SK-N-SH (cell line): Measurements from ENCODE around the gene CIROP. TPM values are rescaled to one million over a fixed set of nuclear protein-coding genes. Genes with fewer than 3 reads are reported as not detected.

Experiments used
- CTCF ChIA-PET: fragments of 300-600, 350-600 bp; formaldehyde crosslinking; extraction: SDS; loops from one replicate; lab custom pipeline; 2021; lab: Yijun Ruan, JAX
- POLR2A ChIA-PET: fragments of 350-600 bp; sonication (Branson Sonifier 250); formaldehyde crosslinking; extraction: SDS; loops from one replicate; lab custom pipeline; 2020; ENCODE audit warnings: antibody characterized with exemption, inconsistent platforms; lab: Yijun Ruan, JAX
- DNase-seq: peaks from one replicate; pipeline ENCODE4 v3.0.0; 2012
- H2AFZ ChIP-seq: fragments of 200-600 bp; sonication (generic); 2 replicates; pipeline ENCODE4 v1.8.1; 2016; ENCODE audit warnings: antibody characterized with exemption, mild to moderate bottlenecking, low read depth
- H3F3A ChIP-seq: fragments of 200-600 bp; sonication (generic); replicated peaks from 2 replicates; pipeline ENCODE3; 2016; ENCODE audit warnings: antibody characterized with exemption, mild to moderate bottlenecking; ENCODE audit not compliant: insufficient read depth
- H3K27ac ChIP-seq, 2 experiments: fragments of 200-500 bp in 1 of 2; fragments of 200-600 bp in 1 of 2; sonication (Bioruptor generic) in 1 of 2; sonication (generic), shearing (Covaris generic) in 1 of 2; 2 replicates each; pipeline versions ENCODE4 v1.5.1 to v1.6.1; 2014 to 2016; ENCODE audit warnings: low read depth in 2 of 2, inconsistent platforms in 1 of 2, low read length in 1 of 2, mild to moderate bottlenecking in 1 of 2, mixed read lengths in 1 of 2
- H3K27me3 ChIP-seq: fragments of 200-600 bp; sonication (generic), shearing (Covaris generic); 2 replicates; pipeline ENCODE4 v1.6.1; 2016; ENCODE audit warnings: mixed run types; ENCODE audit not compliant: insufficient read depth
- H3K36me3 ChIP-seq, 2 experiments: fragments of 200-500 bp in 1 of 2; fragments of 200-600 bp in 1 of 2; sonication (Bioruptor generic) in 1 of 2; sonication (generic) in 1 of 2; replicated peaks in 1 of 2; 2 replicates each; pipeline versions ENCODE3 to v1.5.1; 2014 to 2016; ENCODE audit warnings: low read length in 1 of 2, mild to moderate bottlenecking in 1 of 2; ENCODE audit not compliant: insufficient read depth in 2 of 2, control insufficient read depth in 1 of 2
- H3K4me1 ChIP-seq, 2 experiments: fragments of 200-500 bp in 1 of 2; fragments of 200-600 bp in 1 of 2; sonication (Bioruptor generic) in 1 of 2; sonication (generic), shearing (Covaris generic) in 1 of 2; 2 replicates each; pipeline versions ENCODE4 v1.5.1 to v1.6.1; 2014 to 2016; ENCODE audit warnings: low read depth in 1 of 2, low read length in 1 of 2, mixed run types in 1 of 2; ENCODE audit not compliant: insufficient read depth in 2 of 2, control insufficient read depth in 1 of 2
- H3K4me2 ChIP-seq: fragments of 200-600 bp; sonication (generic), shearing (Covaris generic); 2 replicates; pipeline ENCODE4 v1.6.1; 2017; ENCODE audit warnings: mixed run types
- H3K4me3 ChIP-seq, 2 experiments: fragments of 200-500 bp in 1 of 2; fragments of 200-600 bp in 1 of 2; sonication (Bioruptor generic) in 1 of 2; sonication (generic), shearing (Covaris generic) in 1 of 2; 2 replicates each; pipeline versions ENCODE4 v1.5.1 to v1.8.1; 2014 to 2016; ENCODE audit warnings: low read depth in 2 of 2, inconsistent platforms in 1 of 2, low read length in 1 of 2, mild to moderate bottlenecking in 1 of 2, mixed read lengths in 1 of 2, moderate library complexity in 1 of 2
- H3K79me2 ChIP-seq: fragments of 200-600 bp; sonication (generic); 2 replicates; pipeline ENCODE4 v1.8.1; 2017; ENCODE audit warnings: mild to moderate bottlenecking; ENCODE audit not compliant: insufficient read depth
- H3K9ac ChIP-seq: fragments of 200-600 bp; sonication (generic); 2 replicates; pipeline ENCODE4 v1.6.1; 2017; ENCODE audit warnings: mixed run types
- H3K9me2 ChIP-seq: fragments of 200-600 bp; sonication (generic); 2 replicates; pipeline ENCODE4 v1.6.1; 2017; ENCODE audit warnings: mixed run types
- H3K9me3 ChIP-seq: fragments of 200-600 bp; sonication (generic); 2 replicates; pipeline ENCODE4 v1.6.1; 2017; ENCODE audit warnings: mixed run types, mild to moderate bottlenecking, moderate library complexity
- H4K20me1 ChIP-seq: fragments of 200-600 bp; sonication (generic); 2 replicates; pipeline ENCODE4 v1.6.1; 2017; ENCODE audit warnings: mild to moderate bottlenecking, mixed run types; ENCODE audit not compliant: insufficient read depth
- CHD2 ChIP-seq: fragments of 150-350 bp; IDR thresholded peaks from 2 replicates; pipeline ENCODE4 v1.6.1; 2018; ENCODE audit warnings: low read length; ENCODE audit not compliant: partially characterized antibody
- EP300 ChIP-seq, 2 experiments: IDR thresholded peaks; 2 replicates each; pipeline versions ENCODE4 v1.4.0 to v1.6.1; 2012; ENCODE audit warnings: borderline replicate concordance in 1 of 2, low read depth in 1 of 2, low read length in 1 of 2
- EZH2phosphoT487 ChIP-seq: fragments of 200-600 bp; sonication (generic); IDR thresholded peaks from 2 replicates; pipeline ENCODE4 v1.6.1; 2017; ENCODE audit warnings: low read depth, mixed run types, mild to moderate bottlenecking, antibody characterized with exemption, moderate library complexity, borderline replicate concordance
- FOXJ3 ChIP-seq: sonication (generic); formaldehyde crosslinking; IDR thresholded peaks from 2 replicates; pipeline ENCODE4 v1.5.1; 2020; ENCODE audit warnings: mild to moderate bottlenecking, missing genetic modification reagents
- MAX ChIP-seq: IDR thresholded peaks from 2 replicates; pipeline ENCODE4 v1.4.0; 2012; ENCODE audit warnings: low read depth
- MEF2A ChIP-seq: IDR thresholded peaks from 2 replicates; pipeline ENCODE4 v1.4.0; 2012; ENCODE audit warnings: low read depth, borderline replicate concordance
- MXI1 ChIP-seq: IDR thresholded peaks from 2 replicates; pipeline ENCODE4 v1.6.1; 2012; ENCODE audit warnings: mild to moderate bottlenecking, low read depth, low read length, improper control_type of control experiment
- NRF1 ChIP-seq: IDR thresholded peaks from 2 replicates; pipeline ENCODE4 v1.6.1; 2012; ENCODE audit warnings: low read depth, mild to moderate bottlenecking, low read length
- PBX3 ChIP-seq: IDR thresholded peaks from 2 replicates; pipeline ENCODE4; 2012
- RCOR1 ChIP-seq: fragments of 150-350 bp; IDR thresholded peaks from 2 replicates; pipeline ENCODE4 v1.6.1; 2017; ENCODE audit warnings: antibody characterized with exemption, low read length
- RXRA ChIP-seq: IDR thresholded peaks from 2 replicates; pipeline ENCODE4 v1.4.0; 2012; ENCODE audit warnings: low read depth, mild to moderate bottlenecking, borderline replicate concordance
- SMC3 ChIP-seq: IDR thresholded peaks from 2 replicates; pipeline ENCODE4 v1.6.1; 2012; ENCODE audit warnings: low read depth, low read length, improper control_type of control experiment
- TAF1 ChIP-seq: IDR thresholded peaks from 2 replicates; pipeline ENCODE4 v1.6.1; 2012; ENCODE audit warnings: low read depth, mild to moderate bottlenecking, low read length, moderate library complexity, borderline replicate concordance
- TCF12 ChIP-seq: IDR thresholded peaks from 2 replicates; pipeline ENCODE4 v1.4.0; 2012
- TEAD4 ChIP-seq: IDR thresholded peaks from 2 replicates; pipeline ENCODE4 v1.4.0; 2012; ENCODE audit warnings: mild to moderate bottlenecking, borderline replicate concordance; ENCODE audit not compliant: insufficient read depth
- USF2 ChIP-seq: fragments of 150-350 bp; IDR thresholded peaks from 2 replicates; pipeline ENCODE4 v1.6.1; 2017; ENCODE audit warnings: antibody characterized with exemption, low read length, low read depth, borderline replicate concordance
- WGBS: methylation state at CpG from one replicate; pipeline ENCODE4 v1.1.6; 2017; ENCODE audit warnings: low lambda C conversion rate; 5-methylcytosine and 5-hydroxymethylcytosine counted together
- polyA plus RNA-seq, 3 experiments: library from polyadenylated mRNA; depleted of rRNA; stranded (reverse); fragments of >200 nt; gene quantifications; 2 replicates each; pipeline ENCODE4 v1.2.3, GENCODE V29; 2012

CIROP gene
- polyA plus RNA-seq, 1 of the 3 experiments (the other 2 are of a cell fraction) = not detected

DNA sequence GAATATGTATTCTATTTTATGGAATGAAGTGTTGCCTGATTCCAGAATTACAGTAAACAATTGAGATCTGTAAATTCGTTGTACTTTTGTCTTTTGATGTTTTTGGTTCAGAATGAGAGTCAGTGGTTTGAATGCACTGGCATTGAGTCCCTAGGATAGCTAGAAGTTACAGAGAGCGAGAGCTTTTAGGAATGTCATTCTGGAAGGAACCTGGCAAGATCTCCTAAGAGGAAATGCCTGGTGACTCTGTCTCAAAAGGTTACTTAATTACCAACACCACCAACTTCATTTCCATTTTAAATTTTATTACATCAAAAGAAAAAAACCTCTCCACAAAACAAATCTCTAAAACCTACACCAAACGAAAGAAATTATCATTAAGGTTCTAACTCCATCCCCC, 20.2 kb upstream of the CIROP start:
- Histone ChIP-seq H3K27ac (no peak overlapping the region), H4K20me1 (no peaks in the 10 kb centered on the region), H3K9me2 (no peaks in the 10 kb centered on the region), H3K27me3 (peaks cover 6% of the 10 kb centered on the region; the same call in 1 of the 2 replicates), H3F3A (no peaks in the 10 kb centered on the region), H3K9ac (no peak overlapping the region), H2AFZ (no peak overlapping the region; the same call in 1 of the 2 replicates), H3K4me2 (no peak overlapping the region), H3K79me2 (no peaks in the 10 kb centered on the region), H3K4me1 (no peaks in the 10 kb centered on the region; a peak in 2 of 4 replicates), H3K36me3 (no peaks in the 10 kb centered on the region), H3K4me3 (no peak overlapping the region), H3K9me3 (no peaks in the 10 kb centered on the region)
- WGBS = 50% methylated on average over 3 of the region's 3 CpGs
- CTCF ChIA-PET = interaction anchor here (0.7 to 19.7 kb wide), 4 partner anchors 56 to 179 kb away, joined by 3 to 495 read pairs (median 3); partner anchors contain the start of gene SLC7A8
- POLR2A ChIA-PET = no interaction called here
- TF ChIP-seq TEAD4 (no peak), TCF12 (no peak), MXI1 (no peak), RXRA (no peak), RCOR1 (no peak), MAX (no peak), TAF1 (no peak), EZH2phosphoT487 (no peak), SMC3 (no peak), EP300 (IDR thresholded peaks at IDR 0.05; ENCODE audit: borderline replicate concordance in 1 of 2, low read depth in 1 of 2, low read length in 1 of 2) (no peak), NRF1 (no peak), USF2 (no peak), MEF2A (no peak), PBX3 (no peak), CHD2 (no peak), FOXJ3 (no peak)
- DNase-seq = no peak
